A549 (cell line): ENCODE results near the gene ARHGAP26. TPM values are rescaled to one million over a fixed set of nuclear protein-coding genes. Genes with fewer than 3 reads are reported as not detected.

Experiments used
- ATAC-seq, 2 experiments: fragments of 200-7000 bp in 1 of 2; fragments of >200 bp in 1 of 2; cut with Nextera tagmentation in 1 of 2; cut with Tn5 transposase in 1 of 2; 3 replicates each; pipeline versions ENCODE4 v1.8.0 to v1.9.1; 2018 to 2020; ENCODE audit warnings: mild to moderate bottlenecking in 1 of 2, moderate library complexity in 1 of 2
- CTCF ChIA-PET: fragments of 300-600 bp; sonication (Branson Sonifier 250); formaldehyde crosslinking; extraction: SDS; loops from one replicate; lab custom pipeline; 2021; ENCODE audit warnings: antibody characterized with exemption, inconsistent platforms; lab: Yijun Ruan, JAX
- POLR2A ChIA-PET: fragments of 350-600 bp; formaldehyde crosslinking; extraction: SDS; loops from one replicate; lab custom pipeline; 2021; ENCODE audit warnings: antibody characterized with exemption, inconsistent platforms; lab: Yijun Ruan, JAX
- DNase-seq, 2 experiments: peaks; one replicate each; pipeline versions ENCODE4 v3.0.0 to v3.0.0-alpha.2; 2011 to 2016; ENCODE audit warnings: low read depth in 1 of 2, low spot score in 1 of 2
- FAIRE-seq: peaks from 2 replicates; lab custom pipeline; 2011; peaks lifted over from hg19 to GRCh38; lab: Jason Lieb, UNC
- H3K27ac ChIP-seq, 2 experiments: fragments of >200 bp; sonication (Bioruptor Twin); formaldehyde crosslinking; 3 replicates each; pipeline ENCODE4 v1.5.1; 2016 to 2017
- H3K4me1 ChIP-seq: fragments of >200 bp; sonication (Bioruptor Twin); formaldehyde crosslinking; 3 replicates; pipeline ENCODE4 v1.6.1; 2016
- H3K4me2 ChIP-seq: fragments of >200 bp; sonication (Bioruptor Twin); formaldehyde crosslinking; 3 replicates; pipeline ENCODE4 v1.6.1; 2016
- H3K4me3 ChIP-seq: fragments of >200 bp; sonication (Bioruptor Twin); formaldehyde crosslinking; 3 replicates; pipeline ENCODE4 v1.5.1; 2016
- H3K9me3 ChIP-seq: fragments of >200 bp; sonication (Bioruptor Twin); formaldehyde crosslinking; 3 replicates; pipeline ENCODE4 v1.6.1; 2016
- CBX2 ChIP-seq: fragments of 200-600 bp; sonication (generic); IDR thresholded peaks from 2 replicates; pipeline ENCODE4 v1.6.1; 2016; ENCODE audit warnings: low read depth, mild to moderate bottlenecking, borderline replicate concordance
- CEBPB ChIP-seq, 2 experiments: fragments of >200 bp in 1 of 2; sonication (Bioruptor Twin) in 1 of 2; formaldehyde crosslinking in 1 of 2; IDR thresholded peaks; 2 replicates each; pipeline ENCODE4 v1.6.1; 2012 to 2016
- CHD2 ChIP-seq: fragments of 150-350 bp; IDR thresholded peaks from 2 replicates; pipeline ENCODE4 v1.6.1; 2014; ENCODE audit warnings: low read length; ENCODE audit not compliant: partially characterized antibody
- CTCF ChIP-seq: fragments of >200 bp; sonication (Bioruptor Twin); formaldehyde crosslinking; IDR thresholded peaks from 3 replicates; pipeline ENCODE4 v1.5.1; 2016
- EP300 ChIP-seq, 2 experiments: fragments of >200 bp; sonication (Bioruptor Twin); formaldehyde crosslinking; IDR thresholded peaks; 2 replicates in 1 of 2; 3 replicates in 1 of 2; pipeline ENCODE4 v1.6.1; 2016 to 2017
- FOSL2 ChIP-seq, 2 experiments: fragments of 450-650 bp in 1 of 2; fragments of >200 bp in 1 of 2; sonication (Bioruptor Twin) in 1 of 2; formaldehyde crosslinking; IDR thresholded peaks; 2 replicates each; pipeline versions ENCODE4 v1.5.0 to v1.6.1; 2016 to 2020; ENCODE audit warnings: mild to moderate bottlenecking in 1 of 2, moderate library complexity in 1 of 2
- GATA3 ChIP-seq: IDR thresholded peaks from 2 replicates; pipeline ENCODE4 v1.6.1; 2012; ENCODE audit warnings: borderline replicate concordance
- HDAC2 ChIP-seq: fragments of 200-600 bp; sonication (generic); IDR thresholded peaks from 2 replicates; pipeline ENCODE4 v1.6.1; 2016
- HMGXB4 ChIP-seq: fragments of 250-450 bp; sonication (Bioruptor Pico); IDR thresholded peaks from 2 replicates; pipeline ENCODE4 v1.5.0; 2021; ENCODE audit warnings: mild to moderate bottlenecking, moderate library complexity, borderline replicate concordance
- HOXB13 ChIP-seq: fragments of 250-450 bp; sonication (Bioruptor Pico); IDR thresholded peaks from 2 replicates; pipeline ENCODE4 v1.5.0; 2020; ENCODE audit warnings: low read depth, mild to moderate bottlenecking, moderate library complexity
- HOXB5 ChIP-seq: fragments of 250-450 bp; sonication (Bioruptor Pico); IDR thresholded peaks from 2 replicates; pipeline ENCODE4 v1.5.0; 2020; ENCODE audit warnings: mild to moderate bottlenecking, moderate library complexity
- KDM5A ChIP-seq: fragments of 200-600 bp; sonication (generic); IDR thresholded peaks from 2 replicates; pipeline ENCODE4 v1.6.1; 2016; ENCODE audit warnings: antibody characterized with exemption, mild to moderate bottlenecking
- MAFK ChIP-seq: fragments of 450-650 bp; IDR thresholded peaks from 2 replicates; pipeline ENCODE4 v1.6.1; 2014; ENCODE audit not compliant: partially characterized antibody
- MAX ChIP-seq: IDR thresholded peaks from 2 replicates; pipeline ENCODE4 v1.6.1; 2012
- MAZ ChIP-seq: fragments of 150-350 bp; IDR thresholded peaks from 2 replicates; pipeline ENCODE4 v1.6.1; 2014; ENCODE audit warnings: antibody characterized with exemption, low read depth, low read length, borderline replicate concordance
- MYC ChIP-seq: IDR thresholded peaks from 2 replicates; pipeline ENCODE4 v1.6.1; 2012; ENCODE audit warnings: mild to moderate bottlenecking, inconsistent platforms, low read length, improper control_type of control experiment, borderline replicate concordance
- NR3C1 ChIP-seq: fragments of >200 bp; sonication (Bioruptor Twin); formaldehyde crosslinking; IDR thresholded peaks from 3 replicates; pipeline ENCODE4 v1.6.1; 2017
- RARB ChIP-seq: fragments of 250-450 bp; sonication (Bioruptor Pico); IDR thresholded peaks from 2 replicates; pipeline ENCODE4 v1.8.0; 2021; ENCODE audit warnings: mild to moderate bottlenecking, moderate library complexity
- RNF2 ChIP-seq: fragments of 200-600 bp; sonication (generic); IDR thresholded peaks from 2 replicates; pipeline ENCODE4 v1.6.1; 2016; ENCODE audit warnings: low read depth, mild to moderate bottlenecking, antibody characterized with exemption, moderate library complexity, borderline replicate concordance
- SREBF2 ChIP-seq: fragments of 450-650 bp; IDR thresholded peaks from 2 replicates; pipeline ENCODE4 v1.6.1; 2014; ENCODE audit warnings: mild to moderate bottlenecking, moderate library complexity
- TFCP2L1 ChIP-seq: fragments of 250-450 bp; sonication (Bioruptor Pico); IDR thresholded peaks from 2 replicates; pipeline ENCODE4 v1.5.0; 2021; ENCODE audit warnings: mild to moderate bottlenecking
- TP53 ChIP-seq: fragments of 250-450 bp; sonication (Bioruptor Pico); IDR thresholded peaks from 2 replicates; pipeline ENCODE4 v1.5.0; 2021; ENCODE audit warnings: mild to moderate bottlenecking, moderate library complexity
- USF2 ChIP-seq: fragments of 450-650 bp; IDR thresholded peaks from 2 replicates; pipeline ENCODE4 v1.6.1; 2014; ENCODE audit warnings: antibody characterized with exemption
- ZC3H11A ChIP-seq: fragments of 450-650 bp; IDR thresholded peaks from 2 replicates; pipeline ENCODE4 v1.6.1; 2014; ENCODE audit warnings: antibody characterized with exemption, mild to moderate bottlenecking
- ZFP36 ChIP-seq: fragments of 450-650 bp; IDR thresholded peaks from 2 replicates; pipeline ENCODE4 v1.6.1; 2014; ENCODE audit warnings: borderline replicate concordance; ENCODE audit not compliant: partially characterized antibody
- ZSCAN20 ChIP-seq: fragments of 250-450 bp; sonication (Bioruptor Pico); IDR thresholded peaks from 2 replicates; pipeline ENCODE4 v1.8.0; 2022; ENCODE audit warnings: mild to moderate bottlenecking, moderate library complexity
- WGBS: methylation state at CpG from one replicate; pipeline ENCODE4 v1.1.6; 2017; ENCODE audit errors: missing lambda C conversion rate; 5-methylcytosine and 5-hydroxymethylcytosine counted together
- polyA plus RNA-seq, 4 experiments: library from polyadenylated mRNA; depleted of rRNA in 3 of 4; stranded (reverse); fragments of >200 nt; fragmentation: RNase III in 1 of 4; extraction: RNeasy Plus Mini Kit Qiagen cat#74134 plus additional on column Dnase treatment in 1 of 4; gene quantifications; 2 replicates in 3 of 4; 3 replicates in 1 of 4; pipeline ENCODE4 v1.2.3, GENCODE V29; 2011 to 2017

The ARHGAP26 gene
- polyA plus RNA-seq, 2 of the 4 experiments (the other 2 are of a cell fraction): 6.6 to 19.1 TPM

GRCh38 chr5:143080982-143081381 is 310.8 kb downstream of the ARHGAP26 start (continued):
- TF ChIP-seq FOSL2 (IDR thresholded peaks at IDR 0.05): no peak
- TF ChIP-seq FOSL2 (CRISPR knock-in tag; IDR thresholded peaks at IDR 0.05): no peak
- TF ChIP-seq USF2: no peak
- no peak for TF ChIP-seq EP300 (IDR thresholded peaks at IDR 0.05)
- no peak for TF ChIP-seq CEBPB (IDR thresholded peaks at IDR 0.05)
- no peak for TF ChIP-seq ZC3H11A
- no peak for TF ChIP-seq CBX2

- CTCF ChIA-PET: interaction anchor here (1.1 to 1.5 kb wide), 2 partner anchors 13 to 32 kb away, joined by 4 to 7 read pairs; no protein-coding TSS in a partner anchor
- ATAC-seq: no peak
- peaks cover 22% of the 10 kb centered on the region for H3K4me1 ChIP-seq
These were observed 312.8 kb downstream of the ARHGAP26 start for GRCh38 chr5:143083006-143083405.

GRCh38 chr5:143084407-143084806 is 314.2 kb downstream of the ARHGAP26 start:
- Histone ChIP-seq H3K9me3 (no peaks in the 10 kb centered on the region), H3K4me2 (no peak overlapping the region), H3K4me3 (no peak overlapping the region), H3K27ac (no peak overlapping the region), H3K4me1 (peaks cover 24% of the 10 kb centered on the region)
- ATAC-seq (no peak), FAIRE-seq (no peak), DNase-seq (no peak)
- TF ChIP-seq MAFK (no peak), NR3C1 (no peak), USF2 (no peak), HOXB5 (CRISPR knock-in tag) (no peak), GATA3 (no peak), HOXB13 (no peak), ZSCAN20 (CRISPR knock-in tag) (no peak), RNF2 (no peak), TP53 (CRISPR knock-in tag) (no peak), MAZ (no peak), MAX (no peak)
- 93% methylated on average over 9 of the region's 9 CpGs for WGBS
- CTCF ChIA-PET: interaction anchor here (0.6 to 0.7 kb wide), 2 partner anchors 8 to 61 kb away, joined by 3 read pairs; no protein-coding TSS in a partner anchor
- POLR2A ChIA-PET: no interaction called here

More at GRCh38 chr5:143083006-143083405, 312.8 kb downstream of the ARHGAP26 start:
- Histone ChIP-seq H3K27ac (no peak overlapping the region), H3K9me3 (no peaks in the 10 kb centered on the region), H3K4me3 (no peak overlapping the region), H3K4me2 (no peak overlapping the region)
- WGBS: 88% methylated on average over 9 of the region's 9 CpGs
- DNase-seq: no peak
- POLR2A ChIA-PET: no interaction called here
- TF ChIP-seq FOSL2 (IDR thresholded peaks at IDR 0.05) (no peak), FOSL2 (CRISPR knock-in tag; IDR thresholded peaks at IDR 0.05) (no peak), CTCF (no peak), TP53 (CRISPR knock-in tag) (no peak), HDAC2 (no peak), KDM5A (no peak), MYC (no peak), CHD2 (no peak), HMGXB4 (no peak), TFCP2L1 (CRISPR knock-in tag) (no peak), SREBF2 (no peak), RARB (CRISPR knock-in tag) (no peak), ZFP36 (no peak), HOXB5 (CRISPR knock-in tag) (no peak)
- no peak for FAIRE-seq
